Hindlimb muscle (tissue), 1 donor: Measurements from ENCODE around the gene BRCA2. TPM values are rescaled to one million over a fixed set of nuclear protein-coding genes. Genes with fewer than 3 reads are reported as not detected.

Experiments used
- DNase-seq: peaks from one replicate; pipeline ENCODE4 v3.0.0-alpha.2; 2013
- polyA plus RNA-seq: library from polyadenylated mRNA; unstranded; fragments of 120-200 nt; gene quantifications from one replicate; pipeline ENCODE4 v1.2.1, GENCODE V29; 2013; ENCODE audit not compliant: insufficient read length

BRCA2 gene, protein sequence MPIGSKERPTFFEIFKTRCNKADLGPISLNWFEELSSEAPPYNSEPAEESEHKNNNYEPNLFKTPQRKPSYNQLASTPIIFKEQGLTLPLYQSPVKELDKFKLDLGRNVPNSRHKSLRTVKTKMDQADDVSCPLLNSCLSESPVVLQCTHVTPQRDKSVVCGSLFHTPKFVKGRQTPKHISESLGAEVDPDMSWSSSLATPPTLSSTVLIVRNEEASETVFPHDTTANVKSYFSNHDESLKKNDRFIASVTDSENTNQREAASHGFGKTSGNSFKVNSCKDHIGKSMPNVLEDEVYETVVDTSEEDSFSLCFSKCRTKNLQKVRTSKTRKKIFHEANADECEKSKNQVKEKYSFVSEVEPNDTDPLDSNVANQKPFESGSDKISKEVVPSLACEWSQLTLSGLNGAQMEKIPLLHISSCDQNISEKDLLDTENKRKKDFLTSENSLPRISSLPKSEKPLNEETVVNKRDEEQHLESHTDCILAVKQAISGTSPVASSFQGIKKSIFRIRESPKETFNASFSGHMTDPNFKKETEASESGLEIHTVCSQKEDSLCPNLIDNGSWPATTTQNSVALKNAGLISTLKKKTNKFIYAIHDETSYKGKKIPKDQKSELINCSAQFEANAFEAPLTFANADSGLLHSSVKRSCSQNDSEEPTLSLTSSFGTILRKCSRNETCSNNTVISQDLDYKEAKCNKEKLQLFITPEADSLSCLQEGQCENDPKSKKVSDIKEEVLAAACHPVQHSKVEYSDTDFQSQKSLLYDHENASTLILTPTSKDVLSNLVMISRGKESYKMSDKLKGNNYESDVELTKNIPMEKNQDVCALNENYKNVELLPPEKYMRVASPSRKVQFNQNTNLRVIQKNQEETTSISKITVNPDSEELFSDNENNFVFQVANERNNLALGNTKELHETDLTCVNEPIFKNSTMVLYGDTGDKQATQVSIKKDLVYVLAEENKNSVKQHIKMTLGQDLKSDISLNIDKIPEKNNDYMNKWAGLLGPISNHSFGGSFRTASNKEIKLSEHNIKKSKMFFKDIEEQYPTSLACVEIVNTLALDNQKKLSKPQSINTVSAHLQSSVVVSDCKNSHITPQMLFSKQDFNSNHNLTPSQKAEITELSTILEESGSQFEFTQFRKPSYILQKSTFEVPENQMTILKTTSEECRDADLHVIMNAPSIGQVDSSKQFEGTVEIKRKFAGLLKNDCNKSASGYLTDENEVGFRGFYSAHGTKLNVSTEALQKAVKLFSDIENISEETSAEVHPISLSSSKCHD (N-terminal part only)
- polyA plus RNA-seq = 3.0 TPM

DNA sequence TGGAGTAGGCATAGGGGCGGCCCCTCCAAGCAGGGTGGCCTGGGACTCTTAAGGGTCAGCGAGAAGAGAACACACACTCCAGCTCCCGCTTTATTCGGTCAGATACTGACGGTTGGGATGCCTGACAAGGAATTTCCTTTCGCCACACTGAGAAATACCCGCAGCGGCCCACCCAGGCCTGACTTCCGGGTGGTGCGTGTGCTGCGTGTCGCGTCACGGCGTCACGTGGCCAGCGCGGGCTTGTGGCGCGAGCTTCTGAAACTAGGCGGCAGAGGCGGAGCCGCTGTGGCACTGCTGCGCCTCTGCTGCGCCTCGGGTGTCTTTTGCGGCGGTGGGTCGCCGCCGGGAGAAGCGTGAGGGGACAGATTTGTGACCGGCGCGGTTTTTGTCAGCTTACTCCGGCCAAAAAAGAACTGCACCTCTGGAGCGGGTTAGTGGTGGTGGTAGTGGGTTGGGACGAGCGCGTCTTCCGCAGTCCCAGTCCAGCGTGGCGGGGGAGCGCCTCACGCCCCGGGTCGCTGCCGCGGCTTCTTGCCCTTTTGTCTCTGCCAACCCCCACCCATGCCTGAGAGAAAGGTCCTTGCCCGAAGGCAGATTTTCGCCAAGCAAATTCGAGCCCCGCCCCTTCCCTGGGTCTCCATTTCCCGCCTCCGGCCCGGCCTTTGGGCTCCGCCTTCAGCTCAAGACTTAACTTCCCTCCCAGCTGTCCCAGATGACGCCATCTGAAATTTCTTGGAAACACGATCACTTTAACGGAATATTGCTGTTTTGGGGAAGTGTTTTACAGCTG, at the start of gene BRCA2, which contains the start of gene ZAR1L:
TSS of gene BRCA2 (plus strand) at position 271 of the 790 bp plus-strand sequence. CDS start 953 bp downstream, outside the sequence.
TSS of gene ZAR1L (minus strand) at position 126 of the 790 bp plus-strand sequence. CDS start 3,438 bp downstream, outside the sequence.
- peak; percentile 95 for DNase-seq

DNA sequence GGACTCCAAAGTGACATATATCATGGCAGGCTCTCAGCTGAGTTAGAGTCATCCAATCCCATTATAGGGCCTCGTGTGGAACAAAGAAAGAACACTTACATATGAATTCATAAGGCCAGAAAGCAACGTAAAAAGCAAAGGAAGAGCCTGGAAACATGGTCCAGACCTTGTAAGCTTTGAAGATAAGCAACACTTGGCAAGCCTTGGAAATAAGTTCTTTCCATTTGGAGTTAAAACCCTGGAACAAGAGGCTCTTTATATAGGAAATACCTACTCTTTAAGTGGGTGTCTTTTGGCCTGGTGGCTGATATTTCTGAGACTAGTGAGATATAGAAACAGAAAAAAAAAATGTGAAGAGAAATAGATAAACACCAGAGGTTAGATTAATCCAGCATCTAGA, 49.6 kb upstream of the BRCA2 start:
- DNase-seq = no peak

DNA sequence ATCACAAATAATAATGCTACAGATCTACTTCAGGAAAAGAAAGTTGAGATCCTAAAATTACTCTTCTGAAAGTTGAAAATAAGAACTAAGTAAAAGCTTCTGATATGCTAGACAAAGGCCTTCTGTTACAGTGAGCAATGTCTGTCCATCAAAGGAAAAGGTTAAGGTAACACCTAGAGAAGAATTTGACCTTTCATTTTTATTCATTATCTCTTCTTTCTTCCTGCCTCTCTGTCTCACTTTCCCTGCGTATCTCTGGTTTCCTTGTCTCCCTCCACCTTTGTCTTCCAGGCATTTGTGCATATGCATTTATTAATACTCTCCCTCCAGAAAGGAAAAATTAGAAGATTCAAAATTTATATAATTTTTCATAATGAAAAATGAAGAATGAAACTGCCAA, 49.2 kb upstream of the BRCA2 start:
- DNase-seq = no peak

DNA sequence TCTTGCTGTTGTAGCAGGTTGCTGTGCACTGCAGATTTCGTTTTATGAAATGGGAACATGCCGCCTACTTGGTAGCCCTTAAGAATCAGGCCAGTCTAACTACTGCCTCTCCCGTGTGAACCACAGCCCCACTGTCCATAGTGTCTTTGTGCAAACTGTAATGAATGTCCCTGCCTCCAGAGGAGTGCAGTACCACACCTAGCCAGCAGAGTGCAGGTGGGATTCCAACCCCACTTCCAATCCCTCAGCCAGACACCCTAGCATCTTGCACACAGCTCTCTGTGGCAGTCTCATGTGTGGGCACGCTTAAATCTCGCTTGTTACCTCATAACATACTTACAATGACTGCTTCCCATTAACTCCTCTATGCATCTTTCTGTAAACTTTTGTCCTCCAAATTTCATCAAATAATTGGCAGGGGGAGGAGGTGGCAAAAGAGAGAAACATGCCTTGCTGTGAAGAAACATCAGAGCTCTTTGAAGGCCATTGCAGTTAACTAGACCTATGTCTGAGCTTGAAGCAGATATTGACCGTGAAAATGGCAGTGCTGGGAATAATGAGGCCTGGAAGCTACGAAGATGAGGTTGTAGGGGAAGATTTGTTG, 47.4 kb upstream of the BRCA2 start:
- no peak for DNase-seq

DNA sequence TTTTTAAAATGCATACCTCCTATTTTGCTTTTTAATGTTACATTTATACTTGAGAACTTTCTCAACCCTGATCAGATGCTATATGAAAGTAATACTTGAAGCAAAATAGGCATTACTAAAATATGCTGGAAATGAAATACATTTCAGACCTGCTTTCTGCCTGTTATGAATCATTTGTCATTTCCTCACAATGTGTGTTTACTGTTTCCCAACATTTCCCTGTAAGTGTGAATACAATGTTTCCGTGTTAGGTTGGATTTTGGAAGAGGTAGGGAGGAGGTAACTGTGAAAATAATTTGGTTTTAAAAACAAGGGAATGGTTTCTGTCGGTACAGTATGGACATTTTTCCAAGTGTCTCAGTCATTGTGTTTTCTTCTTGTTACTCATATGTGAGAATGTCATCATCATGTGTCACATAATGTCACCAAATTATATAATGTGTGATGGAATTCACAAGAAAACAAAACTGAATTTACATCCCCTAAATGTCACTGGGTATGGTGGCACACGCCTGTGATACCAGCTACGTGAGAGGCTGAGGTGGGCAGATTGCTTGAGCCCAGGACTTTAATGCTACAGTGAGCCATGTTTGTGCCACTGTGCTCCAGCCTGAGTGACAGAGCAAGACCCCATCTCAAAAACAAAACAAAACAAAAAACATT, 43.2 kb upstream of the BRCA2 start:
- DNase-seq = no peak

DNA sequence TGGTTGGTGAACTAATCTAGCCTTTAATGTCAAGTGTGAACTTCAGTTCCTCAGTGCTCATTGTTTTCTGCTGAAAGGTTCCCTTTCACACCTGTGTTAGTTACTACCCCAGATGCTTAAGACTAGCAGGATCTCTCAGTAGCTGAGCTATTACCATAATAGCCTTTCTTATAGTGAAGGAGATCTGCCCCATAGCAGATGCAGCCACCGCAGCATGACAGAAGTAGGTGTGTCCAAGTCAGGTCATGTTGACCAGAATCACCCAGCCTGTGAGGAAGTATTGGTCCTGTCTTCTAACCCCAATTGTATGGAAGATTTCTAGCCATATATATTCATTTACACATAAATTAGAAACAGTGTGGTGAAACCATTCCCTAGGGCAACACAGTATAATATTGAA, 37.5 kb upstream of the BRCA2 start:
- DNase-seq = no peak

DNA sequence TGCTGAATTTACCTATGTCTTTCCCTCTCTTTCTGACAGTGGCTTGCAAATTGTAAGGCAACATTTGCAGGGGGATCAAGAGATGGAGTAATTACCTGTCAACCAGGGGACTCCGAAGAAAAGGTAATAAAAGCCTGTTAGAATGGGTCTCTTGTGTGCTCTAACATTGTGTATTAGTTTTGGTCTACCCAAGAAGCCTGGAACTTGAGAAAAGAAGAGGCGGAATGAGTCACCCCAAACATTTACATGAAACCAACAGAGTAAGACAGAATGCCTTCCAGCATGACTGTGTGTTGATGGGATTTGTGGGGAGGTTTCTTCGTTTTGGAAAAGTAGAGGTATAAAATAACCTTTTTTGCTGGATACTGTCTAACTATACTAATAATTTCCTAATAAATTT, 36.9 kb upstream of the BRCA2 start:
- DNase-seq = no peak

DNA sequence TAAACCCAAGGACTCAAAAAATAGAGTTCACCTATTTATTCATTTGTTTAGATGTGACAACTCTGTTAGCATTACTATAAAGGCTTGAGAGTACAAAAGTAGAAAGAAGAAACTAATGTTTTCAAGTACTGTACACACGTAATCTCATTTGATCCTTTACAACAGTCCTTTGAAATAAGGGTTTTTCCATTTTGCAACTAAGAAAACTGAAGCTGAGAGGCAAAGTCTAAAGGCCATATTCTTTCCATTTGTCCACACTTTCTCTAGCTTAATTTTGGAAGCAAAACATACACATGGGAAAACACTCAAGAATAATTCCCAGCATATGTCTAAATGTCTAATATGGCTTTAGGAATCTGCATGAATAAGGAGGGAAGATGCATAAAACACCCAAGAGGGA, 34.2 kb upstream of the BRCA2 start:
- no peak for DNase-seq

DNA sequence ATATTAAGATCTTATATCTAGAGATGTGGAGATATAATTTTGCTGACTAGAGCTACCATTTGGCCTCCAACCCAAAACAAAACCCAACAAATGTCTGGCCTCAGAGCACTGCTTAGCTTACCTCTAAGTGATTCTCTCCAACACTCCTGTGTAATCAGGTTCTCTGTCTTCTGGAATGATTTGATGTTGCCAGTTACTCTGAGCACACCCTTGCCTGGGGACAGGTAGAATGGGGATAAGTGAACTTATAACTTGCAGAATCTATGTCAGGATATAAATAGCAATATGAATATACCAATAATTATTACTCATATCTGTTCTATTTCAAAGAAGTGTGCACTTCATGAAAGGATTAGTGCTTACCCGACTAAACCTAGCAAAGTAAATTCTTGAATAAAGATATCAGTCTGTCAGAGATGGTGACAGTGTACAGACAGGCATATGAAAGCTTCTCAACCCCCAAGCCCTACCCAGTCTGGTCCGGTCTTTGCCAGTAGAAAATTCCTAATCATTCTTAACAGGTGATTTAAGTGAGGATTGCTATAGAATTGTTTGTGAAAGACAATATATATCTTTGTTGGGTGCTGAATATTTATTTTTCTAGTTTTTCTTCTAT, 33.1 kb upstream of the BRCA2 start:
- DNase-seq = no peak

DNA sequence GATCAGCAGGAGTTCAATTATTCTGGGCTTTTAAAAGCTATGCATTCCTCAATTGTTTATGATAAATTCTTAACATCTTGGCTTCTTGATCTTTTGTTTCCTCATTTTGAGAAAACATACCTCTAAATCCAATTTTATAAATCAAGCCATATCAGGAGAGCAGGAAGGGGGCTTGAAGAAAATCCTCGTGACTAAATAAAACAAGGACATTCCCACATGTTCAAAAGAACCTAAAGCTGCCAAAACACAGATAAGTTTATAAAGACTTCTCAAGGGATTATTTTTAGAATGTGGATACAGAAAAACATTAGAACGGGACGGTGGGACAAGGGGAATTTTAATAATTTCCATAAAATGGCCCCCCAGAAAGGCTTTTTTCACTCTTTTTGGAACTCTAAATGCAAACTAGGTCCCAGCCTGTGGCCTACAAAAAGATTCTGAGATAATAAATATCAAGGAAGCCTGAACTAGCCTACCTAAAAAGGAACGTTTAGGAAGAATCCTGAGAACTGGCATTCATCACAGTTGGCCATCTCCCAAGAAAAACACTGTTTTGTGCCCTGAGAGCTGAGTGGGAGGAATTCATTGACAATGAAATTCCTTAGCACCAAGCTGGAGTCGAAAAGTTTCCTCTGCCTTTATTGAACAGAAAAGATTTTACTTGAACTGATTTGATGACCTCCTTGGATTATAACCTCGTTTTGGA, 30.2 kb upstream of the BRCA2 start:
- DNase-seq = peak; percentile 24

DNA sequence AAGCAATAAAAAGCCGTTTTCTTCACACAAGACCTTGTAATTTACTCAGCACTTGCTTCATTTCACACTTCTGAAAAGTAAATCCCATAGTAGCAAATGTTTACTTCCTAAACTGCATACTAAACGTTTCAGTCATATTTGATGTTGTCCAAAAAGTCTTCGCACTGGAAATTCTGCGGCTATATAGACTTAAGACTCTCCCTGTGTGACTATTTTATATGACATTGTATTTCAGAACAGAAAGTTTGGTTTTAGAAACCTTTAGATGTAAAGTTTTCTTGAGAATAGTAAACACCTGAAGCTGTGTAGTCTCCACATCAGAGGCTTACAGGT, 29.7 kb upstream of the BRCA2 start:
- DNase-seq = no peak

DNA sequence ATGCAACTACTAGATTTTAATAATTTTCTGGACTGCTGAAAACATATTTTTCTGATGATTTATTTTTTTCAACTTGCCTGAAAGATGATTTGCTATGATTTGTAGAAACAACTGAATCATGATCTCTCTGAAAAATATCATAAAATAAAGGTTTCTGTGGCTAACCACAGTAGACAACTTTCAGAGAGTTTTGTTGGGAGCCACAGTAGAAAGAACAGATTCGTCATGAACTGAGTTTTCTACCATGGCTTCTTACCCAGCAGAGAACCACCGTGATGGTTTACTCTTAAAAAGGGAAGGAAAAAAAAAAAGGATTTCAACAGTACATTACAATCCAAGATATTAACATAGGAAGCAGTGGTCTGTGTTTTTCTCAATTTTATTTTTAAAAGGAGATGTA, 18.1 kb upstream of the BRCA2 start:
- no peak for DNase-seq

DNA sequence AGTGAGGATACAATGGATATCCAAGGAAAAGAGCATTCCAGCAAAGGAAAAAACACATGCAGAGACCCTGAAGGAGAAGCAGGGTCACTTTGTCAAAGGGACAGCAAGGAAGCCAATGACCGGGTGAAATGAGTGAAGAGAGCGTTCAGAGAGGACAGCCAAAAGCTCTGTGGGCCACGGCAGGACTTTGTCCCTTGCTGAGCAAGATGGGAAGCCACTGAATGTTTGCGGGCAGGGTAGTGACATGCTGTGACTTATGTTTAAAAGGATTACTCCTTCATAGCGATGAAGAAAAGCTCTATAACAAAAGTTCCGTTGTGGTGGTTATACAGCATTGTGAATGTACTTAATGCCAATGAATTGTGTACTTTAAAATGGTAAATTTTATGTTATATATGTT, 16.6 kb upstream of the BRCA2 start:
- no peak for DNase-seq

DNA sequence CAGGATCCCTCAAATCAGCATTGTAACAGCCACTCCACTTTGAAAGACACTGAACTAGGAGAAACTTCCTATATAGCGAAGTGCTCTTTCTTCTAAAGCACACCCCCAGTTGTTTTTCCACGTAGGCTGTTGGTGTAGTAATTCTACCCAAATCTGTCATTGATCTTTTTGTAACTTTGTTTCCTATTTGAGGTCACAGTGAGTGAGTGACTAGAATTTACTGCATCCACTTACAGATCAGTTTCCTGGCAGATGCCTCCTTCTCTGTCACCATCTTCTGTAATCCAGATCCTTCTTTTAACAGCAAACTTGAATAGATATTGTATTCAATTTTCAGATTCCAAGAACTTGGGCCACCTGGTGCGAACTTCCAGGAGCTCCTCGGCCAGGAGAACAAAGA, 15.4 kb upstream of the BRCA2 start:
- no peak for DNase-seq

DNA sequence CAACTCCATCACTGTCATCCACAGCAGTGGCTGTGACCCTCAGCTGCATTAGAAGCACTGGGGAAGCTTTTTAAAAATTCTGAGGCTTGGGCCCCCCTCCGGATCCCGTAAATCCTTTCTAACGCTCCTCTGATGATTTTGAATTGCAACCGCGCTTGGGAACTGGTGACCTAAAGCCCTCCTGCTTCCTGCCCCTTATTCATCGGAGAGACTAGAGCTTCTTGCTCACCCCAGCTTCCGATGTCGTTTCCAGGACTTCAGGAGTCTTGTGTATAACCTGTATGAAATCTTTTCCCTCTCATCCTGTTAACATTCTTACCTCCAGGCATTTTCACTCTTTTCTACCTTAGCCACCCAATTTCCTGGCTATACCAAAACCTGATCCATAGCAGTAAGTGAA, 14.9 kb upstream of the BRCA2 start:
- no peak for DNase-seq

DNA sequence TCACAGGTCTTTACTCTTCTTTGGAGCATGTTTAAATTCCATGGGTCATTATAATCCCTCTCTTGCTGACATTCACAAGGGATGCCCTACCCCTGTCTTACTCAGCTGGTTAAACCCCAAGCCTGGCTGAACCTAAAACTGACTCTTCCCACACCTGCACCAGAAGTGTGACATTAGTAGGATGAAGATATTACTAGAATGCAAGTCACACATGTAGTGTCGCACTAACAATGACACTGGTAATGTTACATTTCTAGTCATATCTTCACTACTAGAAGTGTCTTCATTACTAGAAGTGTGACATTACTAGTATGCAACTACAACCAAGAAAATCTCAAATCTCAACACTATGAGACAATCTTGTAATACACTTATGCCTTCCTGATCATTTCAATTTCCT, 14.4 kb upstream of the BRCA2 start:
- DNase-seq = no peak

DNA sequence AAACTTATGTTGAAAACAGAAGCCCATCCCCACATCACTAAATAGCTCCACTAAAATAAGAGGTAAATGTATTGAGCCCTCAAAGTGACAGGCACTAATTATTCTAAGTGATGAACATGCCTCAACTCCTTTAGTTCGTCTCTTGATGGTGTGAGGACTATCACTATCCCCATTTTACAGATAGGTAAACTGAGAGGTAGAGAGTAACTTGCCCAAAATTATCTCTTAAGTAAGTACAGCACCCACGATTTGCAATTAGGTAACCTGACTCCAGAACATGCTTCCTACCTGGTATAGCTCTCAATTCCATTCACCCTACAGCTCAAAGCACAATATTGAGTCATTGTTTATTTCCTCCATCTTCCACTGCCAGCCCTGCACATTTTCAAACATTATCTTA, 12.8 kb upstream of the BRCA2 start:
- DNase-seq = no peak

DNA sequence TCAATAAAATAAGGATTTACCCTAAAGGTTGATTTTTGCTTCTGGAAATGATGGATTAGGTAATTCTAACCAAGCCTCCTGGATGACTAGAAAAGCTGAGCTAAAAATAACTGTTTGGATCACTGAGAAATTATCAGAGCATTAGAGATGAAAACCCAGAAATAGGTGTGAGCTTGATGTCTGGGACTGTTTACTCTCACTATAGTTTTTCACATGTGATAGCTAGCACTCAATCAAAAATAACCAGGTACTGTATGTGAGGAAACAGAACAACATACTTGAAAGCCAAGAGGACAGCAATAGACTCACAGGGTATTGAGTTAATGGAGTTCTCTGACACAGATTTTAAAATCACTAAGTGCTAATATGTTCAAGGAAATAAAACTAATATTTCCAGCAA, 9.7 kb upstream of the BRCA2 start:
- DNase-seq = no peak

DNA sequence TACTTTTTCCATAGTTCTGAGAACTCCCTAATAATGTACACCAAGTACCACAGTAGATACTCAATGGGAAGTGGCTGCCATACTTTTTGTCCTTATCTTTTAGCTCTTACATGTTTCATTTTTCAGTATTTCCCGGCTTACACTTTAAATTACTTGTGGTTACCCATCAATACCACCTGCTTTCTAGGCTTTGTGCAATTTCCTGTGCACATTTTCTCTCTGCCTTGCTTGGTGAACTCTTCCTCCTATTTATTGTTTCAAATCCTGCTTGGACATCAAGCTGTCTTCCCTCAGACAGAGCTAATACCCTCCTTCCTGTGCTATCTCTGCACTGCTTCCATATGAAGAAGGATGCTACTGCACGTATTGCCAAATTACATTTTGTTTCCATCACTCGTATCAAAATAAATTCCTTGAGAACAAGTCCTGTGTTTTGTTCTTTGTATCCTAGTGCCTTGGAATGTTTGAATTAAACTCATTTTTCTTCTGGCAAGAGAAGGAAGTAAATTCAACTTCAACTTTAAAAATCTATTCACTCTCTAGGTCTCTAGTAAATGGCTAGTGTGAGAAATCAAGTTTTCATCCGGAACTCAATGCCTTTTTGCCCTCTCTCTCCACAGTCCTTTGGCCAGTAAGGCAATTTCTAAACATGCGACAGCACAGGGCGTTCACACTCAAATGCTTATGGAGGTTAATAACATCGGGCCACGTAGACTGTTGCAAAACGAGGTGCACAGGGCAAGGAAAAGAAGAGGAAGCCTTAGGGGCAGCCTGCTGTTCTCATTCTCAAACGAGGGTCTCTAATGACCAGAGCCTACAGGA, 5.8 kb upstream of the BRCA2 start:
- DNase-seq = peak; percentile 33
